ENCODE results near the gene CAPS.
A peak's percentile ranks its signal among the peaks of the same experiment; 100 is the strongest.

The CAPS gene

GRCh38 chr19:5963855-5964254 is 49.8 kb downstream of the CAPS start:
- no peaks in the 10 kb centered on the region for H3K27me3 ChIP-seq
- TF ChIP-seq Cebpa-rat (IDR thresholded peaks at IDR 0.05), result no peak
- no peaks in the 10 kb centered on the region for H3K9me3 ChIP-seq (replicated peaks in 1 of 11)
- peaks cover 86 to 100% (median 98%) of the 10 kb centered on the region in 11 experiments for H4K20me1 ChIP-seq
- peak overlapping the region; percentile 76 to 96 (median 89); a peak in 20 of 22 replicates for H3K4me2 ChIP-seq
- H3K27ac ChIP-seq, result peak overlapping the region in 8 of 11 experiments; percentile 2 to 74 (median 66); a peak in 13 of 22 replicates
- no peak overlapping the region for H3K4me3 ChIP-seq
- peaks cover 19 to 61% (median 24%) of the 10 kb centered on the region in 11 experiments; a peak in 21 of 22 replicates for H3K36me3 ChIP-seq
- peaks cover 63 to 98% (median 96%) of the 10 kb centered on the region in 10 experiments for H3K4me1 ChIP-seq
- peak overlapping the region in 7 of 11 experiments; percentile 5 to 73 (median 20); a peak in 8 of 22 replicates for H3K9ac ChIP-seq

- Histone ChIP-seq H3K27ac (no peak overlapping the region; a peak in 2 of 22 replicates), H3K9ac (peak overlapping the region in 7 of 11 experiments; percentile 13 to 52 (median 21); a peak in 8 of 22 replicates), H3K4me2 (peak overlapping the region in 9 of 11 experiments; percentile 19 to 75 (median 59); a peak in 16 of 22 replicates), H3K4me3 (no peak overlapping the region), H3K27me3 (no peaks in the 10 kb centered on the region), H4K20me1 (peaks cover 86 to 100% (median 98%) of the 10 kb centered on the region in 11 experiments), H3K4me1 (peaks cover 74 to 98% (median 96%) of the 10 kb centered on the region in 10 experiments), H3K9me3 (replicated peaks in 1 of 11) (no peaks in the 10 kb centered on the region), H3K36me3 (peaks cover 18 to 61% (median 23%) of the 10 kb centered on the region in 11 experiments; a peak in 21 of 22 replicates)
- TF ChIP-seq Cebpa-rat (IDR thresholded peaks at IDR 0.05), result no peak
Measured at GRCh38 chr19:5964816-5965565, 50.9 kb downstream of the CAPS start.
